SJCRH30 (cell line): ENCODE data around the gene SLC25A10. TPM values are rescaled to one million over a fixed set of nuclear protein-coding genes. Genes with fewer than 3 reads are reported as not detected.

Experiments
- DNase-seq, 2 experiments: peaks; one replicate each; pipeline ENCODE4 v3.0.0-alpha.2; 2015 to 2020
- H3K27ac ChIP-seq: fragments of 250-450 bp; sonication (Bioruptor Pico); 2 replicates; pipeline ENCODE4 v1.5.1; 2020; ENCODE audit warnings: mild to moderate bottlenecking, moderate library complexity
- H3K27me3 ChIP-seq: fragments of 250-450 bp; sonication (Bioruptor Pico); 2 replicates; pipeline ENCODE4 v1.5.1; 2020; ENCODE audit warnings: mild to moderate bottlenecking, moderate library complexity
- H3K36me3 ChIP-seq: fragments of 250-450 bp; sonication (Bioruptor Pico); 2 replicates; pipeline ENCODE4 v1.5.1; 2020; ENCODE audit warnings: mild to moderate bottlenecking, moderate library complexity
- H3K4me1 ChIP-seq: fragments of 250-450 bp; sonication (Bioruptor Pico); 2 replicates; pipeline ENCODE4 v1.5.1; 2020; ENCODE audit warnings: mild to moderate bottlenecking, moderate library complexity
- H3K4me3 ChIP-seq: fragments of 250-450 bp; sonication (Bioruptor Pico); 2 replicates; pipeline ENCODE4 v1.5.1; 2020; ENCODE audit warnings: mild to moderate bottlenecking, moderate library complexity
- H3K9me3 ChIP-seq: fragments of 250-450 bp; sonication (Bioruptor Pico); replicated peaks from 2 replicates; pipeline ENCODE4 v1.5.1; 2020; ENCODE audit warnings: mild to moderate bottlenecking, moderate library complexity
- total RNA-seq: library from RNA; depleted of rRNA; stranded (reverse); fragments of >200 nt; shearing (Covaris generic); gene quantifications from 2 replicates; pipeline ENCODE4 v1.2.3, GENCODE V29; 2014

SLC25A10 gene
- total RNA-seq, 1 experiment from 2014 or later = 34.8 TPM

DNA sequence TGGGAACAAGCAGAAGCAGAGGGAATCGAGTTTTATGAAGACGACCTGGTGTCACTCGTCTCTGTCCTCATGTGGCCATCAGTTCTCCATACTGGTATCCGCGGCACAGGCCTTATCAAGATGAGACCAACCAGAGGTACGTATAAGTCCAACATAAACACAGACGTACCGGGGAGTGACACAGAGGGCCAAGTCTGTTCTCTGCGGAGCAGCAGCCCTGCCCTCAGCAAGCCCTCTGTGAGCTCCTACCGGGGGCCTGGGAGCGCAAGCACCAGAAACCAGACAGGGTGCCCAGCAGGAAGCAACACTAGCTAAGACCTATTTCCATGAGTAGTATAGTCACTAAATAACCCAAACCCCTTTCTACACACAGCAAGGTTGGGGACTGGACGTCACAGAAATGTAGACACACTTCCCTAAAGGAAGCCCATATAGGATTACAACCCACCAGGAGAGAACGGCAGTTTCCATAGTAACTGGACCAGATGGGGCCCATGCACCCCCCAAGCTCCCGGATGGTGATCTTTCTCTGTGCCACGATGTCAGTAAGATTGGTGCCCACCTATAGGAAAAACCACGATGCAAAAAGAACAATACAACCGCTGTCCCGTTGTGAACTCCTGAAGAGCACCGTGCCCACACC, 29.4 kb upstream of the SLC25A10 start:
- Histone ChIP-seq H3K36me3 (peaks cover 15% of the 10 kb centered on the region), H3K4me3 (peak overlapping the region; percentile 84), H3K9me3 (no peaks in the 10 kb centered on the region), H3K27ac (peak overlapping the region; percentile 51), H3K4me1 (peaks cover 28% of the 10 kb centered on the region), H3K27me3 (no peaks in the 10 kb centered on the region)
- peak in 1 of 2 experiments; percentile 62 for DNase-seq

DNA sequence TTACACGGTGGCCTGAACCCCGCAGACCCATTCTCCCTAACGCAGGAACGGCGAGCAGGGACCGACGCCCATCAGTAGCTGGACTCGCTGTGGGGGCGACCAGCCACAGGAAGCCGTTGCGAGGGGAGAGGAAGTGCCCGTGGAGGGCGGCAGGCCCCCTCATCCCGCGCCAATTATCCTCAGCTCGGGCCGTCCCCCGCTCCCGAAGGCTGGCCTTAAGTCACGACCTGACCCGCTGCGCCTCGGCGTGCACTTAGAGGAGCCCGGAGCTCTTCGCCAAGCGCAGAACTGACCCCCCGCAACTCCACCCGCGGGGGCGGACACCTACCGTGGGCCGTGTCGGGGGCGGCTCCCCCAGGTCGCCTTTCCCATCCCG, 28.9 kb upstream of the SLC25A10 start:
- H3K9me3 ChIP-seq = no peaks in the 10 kb centered on the region
- H3K36me3 ChIP-seq = peaks cover 18% of the 10 kb centered on the region
- peak; percentile 57 to 61 for DNase-seq
- H3K27ac ChIP-seq = peak overlapping the region; percentile 51
- peaks cover 28% of the 10 kb centered on the region for H3K4me1 ChIP-seq
- H3K27me3 ChIP-seq = no peaks in the 10 kb centered on the region
- H3K4me3 ChIP-seq = peak overlapping the region; percentile 84

DNA sequence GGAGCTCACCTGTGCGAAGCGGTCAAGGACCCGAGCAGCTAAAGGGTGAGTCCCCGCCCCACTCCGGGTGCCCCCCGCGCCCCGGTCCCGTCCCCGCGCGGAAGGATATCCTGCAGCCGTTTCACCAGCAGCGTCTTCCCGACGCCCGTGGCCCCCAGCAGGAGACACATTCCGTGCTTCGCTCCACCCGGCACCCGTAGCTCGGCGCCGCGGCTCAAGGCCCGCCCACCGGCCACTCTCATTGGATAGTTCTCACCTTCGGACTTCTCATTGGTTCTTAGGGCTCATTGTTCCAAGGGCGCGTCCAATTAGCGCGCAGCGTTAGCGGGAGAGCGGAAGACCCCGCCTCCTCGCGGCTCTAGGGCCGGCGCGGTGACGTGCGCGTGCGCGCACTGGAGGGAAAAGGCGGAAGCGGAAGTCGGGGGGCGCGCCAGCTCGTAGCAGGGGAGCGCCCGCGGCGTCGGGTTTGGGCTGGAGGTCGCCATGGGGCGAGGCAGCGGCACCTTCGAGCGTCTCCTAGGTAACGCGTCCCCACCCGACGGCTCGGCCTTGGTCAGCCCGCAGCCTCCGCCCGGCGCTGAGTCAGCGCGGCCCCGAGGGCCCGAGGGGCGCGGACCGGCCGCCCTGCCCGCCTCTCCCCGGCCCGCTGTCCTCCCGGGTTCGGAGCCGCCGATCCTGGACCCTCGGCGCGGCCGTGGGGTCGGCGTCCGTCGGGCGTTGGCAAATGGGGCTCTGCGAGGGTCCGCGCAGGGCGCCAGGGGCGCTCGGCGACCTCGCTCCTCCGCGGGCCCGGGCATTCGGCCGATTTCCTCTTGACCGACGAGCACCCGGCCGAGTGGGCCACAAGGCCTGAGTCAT, 28.3 kb upstream of the SLC25A10 start, which contains the start of the genes ARL16 and HGS:
TSS of gene ARL16 (minus strand) at position 214 of the 858 bp plus-strand sequence. CDS start at position 170, 44 bp downstream.
TSS of gene HGS (plus strand) at position 428 of the 858 bp plus-strand sequence. CDS start at position 484, 56 bp downstream.
- Histone ChIP-seq H3K9me3 (no peaks in the 10 kb centered on the region), H3K27me3 (no peaks in the 10 kb centered on the region), H3K27ac (peak within 1 kb of the TSS; percentile 51), H3K36me3 (peaks cover 24% of the 10 kb centered on the region), H3K4me3 (peak within 1 kb of the TSS; percentile 84), H3K4me1 (peaks cover 28% of the 10 kb centered on the region)
- DNase-seq = peak; percentile 100

DNA sequence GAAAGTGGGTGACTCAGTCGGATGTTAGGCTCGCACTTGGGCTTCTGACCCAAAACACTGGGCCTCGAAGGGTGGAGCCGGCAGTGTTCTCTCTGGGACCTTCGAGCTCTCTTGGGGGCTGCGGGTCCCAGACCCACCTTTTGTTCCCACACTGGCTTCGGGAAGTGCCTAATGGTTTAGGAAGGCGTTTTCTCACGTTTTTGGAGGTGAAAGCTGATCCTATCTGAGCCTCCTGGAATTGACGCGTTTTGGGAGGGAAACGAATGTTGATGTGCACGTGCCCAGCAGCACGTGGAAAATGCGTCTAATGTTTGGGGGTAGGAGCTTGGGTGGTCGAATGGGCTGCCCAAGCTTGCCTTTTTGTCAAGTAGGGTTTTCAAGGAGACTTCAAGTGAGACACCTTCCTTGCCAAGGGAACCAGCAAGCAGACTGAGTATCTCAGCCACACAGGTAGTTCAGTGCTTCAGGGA, 27.6 kb upstream of the SLC25A10 start:
- Histone ChIP-seq H3K27ac (peak overlapping the region; percentile 31), H3K27me3 (no peaks in the 10 kb centered on the region), H3K4me1 (peaks cover 28% of the 10 kb centered on the region), H3K4me3 (peak overlapping the region; percentile 84), H3K9me3 (no peaks in the 10 kb centered on the region), H3K36me3 (peaks cover 31% of the 10 kb centered on the region)
- no peak for DNase-seq

DNA sequence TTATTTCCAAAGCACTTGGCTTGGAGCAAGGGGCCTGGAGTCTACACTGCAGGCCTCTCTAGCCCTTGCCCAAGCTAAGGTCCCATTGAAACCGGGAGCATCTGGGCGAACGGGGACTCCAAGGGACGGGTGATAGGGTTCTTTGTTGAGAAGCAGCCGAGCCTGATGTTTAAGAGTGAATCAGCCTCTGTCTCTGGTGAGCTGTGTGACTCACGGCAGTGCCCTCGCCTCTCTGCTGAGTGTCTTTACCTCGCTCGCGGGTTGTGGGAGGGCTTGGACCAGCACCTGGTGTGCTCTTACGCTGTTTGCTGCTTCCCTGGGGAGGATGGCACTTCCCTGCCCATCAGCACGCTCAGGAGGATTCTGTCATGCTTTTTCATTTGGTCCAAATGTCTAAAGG, 27.0 kb upstream of the SLC25A10 start:
- Histone ChIP-seq H3K36me3 (peaks cover 37% of the 10 kb centered on the region), H3K27ac (no peak overlapping the region), H3K9me3 (no peaks in the 10 kb centered on the region), H3K4me3 (no peak overlapping the region), H3K4me1 (peaks cover 26% of the 10 kb centered on the region), H3K27me3 (no peaks in the 10 kb centered on the region)
- DNase-seq = no peak

DNA sequence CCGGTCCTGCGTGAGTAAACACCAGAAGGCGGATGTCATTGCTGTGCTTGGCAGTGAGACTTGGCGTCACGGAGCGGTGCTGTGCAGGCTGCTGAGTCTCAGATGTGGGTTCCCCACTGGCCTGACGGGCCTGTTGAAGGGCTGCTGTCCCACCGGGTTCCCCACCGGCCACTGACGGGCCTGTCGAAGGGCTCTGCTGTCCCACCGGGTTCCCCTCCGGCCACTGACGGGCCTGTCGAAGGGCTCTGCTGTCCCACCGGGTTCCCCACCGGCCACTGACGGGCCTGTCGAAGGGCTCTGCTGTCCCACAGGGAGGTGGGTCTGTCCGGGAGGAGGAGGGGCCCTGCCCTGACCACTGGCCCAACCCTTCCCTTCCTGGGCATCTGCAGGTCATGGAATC, 25.5 kb upstream of the SLC25A10 start:
- H3K9me3 ChIP-seq = no peaks in the 10 kb centered on the region
- H3K27me3 ChIP-seq = no peaks in the 10 kb centered on the region
- H3K36me3 ChIP-seq = peaks cover 43% of the 10 kb centered on the region
- peaks cover 17% of the 10 kb centered on the region for H3K4me1 ChIP-seq
- no peak for DNase-seq
- no peak overlapping the region for H3K27ac ChIP-seq
- H3K4me3 ChIP-seq = no peak overlapping the region

DNA sequence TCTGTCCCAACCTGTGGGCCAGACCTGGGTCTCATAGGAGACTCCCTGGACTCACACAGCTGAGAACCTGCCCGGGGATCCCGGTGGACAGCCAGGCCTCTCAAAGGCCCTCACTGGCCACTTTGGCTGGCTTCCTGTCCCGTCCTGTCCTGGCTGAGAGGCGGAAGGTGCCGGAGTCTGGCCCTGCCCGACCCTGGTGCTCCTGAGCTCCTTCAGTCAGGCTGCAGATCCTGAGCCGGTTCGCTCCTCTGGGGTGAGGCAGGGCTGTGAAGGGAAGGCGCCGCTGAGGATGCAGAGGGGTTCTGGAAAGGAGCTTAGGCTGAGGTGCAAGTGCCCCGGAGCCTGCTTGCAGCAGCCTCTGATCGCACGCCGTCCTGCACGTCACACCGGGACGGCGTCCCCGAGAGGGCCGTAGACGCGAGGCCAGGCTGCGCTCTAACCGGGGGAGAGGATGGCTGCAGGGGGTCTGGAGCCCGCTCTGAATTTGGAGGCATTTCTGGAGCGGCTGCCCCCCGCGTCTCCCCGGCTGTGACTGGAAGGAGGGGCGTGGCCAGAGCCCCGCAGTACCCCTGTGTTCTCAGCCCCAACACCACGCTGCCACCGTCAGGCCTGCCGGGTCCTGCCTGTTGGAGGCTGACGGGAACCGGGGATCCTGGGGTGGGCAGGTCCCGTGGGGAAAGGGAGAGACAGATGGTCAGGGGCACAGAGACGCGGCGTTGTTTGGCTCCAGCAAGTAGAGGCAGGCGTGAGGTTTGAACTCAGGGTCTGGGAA, 24.1 kb upstream of the SLC25A10 start:
- H3K27me3 ChIP-seq = no peaks in the 10 kb centered on the region

DNA sequence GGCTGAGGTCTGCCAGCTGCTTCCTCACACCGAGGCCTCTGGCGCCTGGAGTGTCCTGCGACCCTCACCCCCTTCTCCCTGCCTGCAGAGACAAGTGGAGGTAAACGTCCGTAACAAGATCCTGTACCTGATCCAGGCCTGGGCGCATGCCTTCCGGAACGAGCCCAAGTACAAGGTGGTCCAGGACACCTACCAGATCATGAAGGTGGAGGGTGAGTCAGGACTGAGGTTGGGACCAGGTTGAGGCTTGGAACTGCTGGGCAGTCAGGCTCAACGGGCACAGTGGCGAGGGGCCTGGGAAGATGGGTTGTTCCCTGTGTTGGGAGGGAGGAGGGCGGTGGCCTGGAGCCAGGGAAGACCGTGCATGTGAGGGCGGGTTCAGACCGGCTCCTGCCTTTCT, 23.5 kb upstream of the SLC25A10 start:
- no peak for DNase-seq
- H3K4me1 ChIP-seq = peaks cover 7% of the 10 kb centered on the region; the same call in 1 of the 2 replicates
- H3K36me3 ChIP-seq = peaks cover 62% of the 10 kb centered on the region
- no peaks in the 10 kb centered on the region for H3K27me3 ChIP-seq
- no peak overlapping the region for H3K4me3 ChIP-seq
- no peak overlapping the region for H3K27ac ChIP-seq
- no peaks in the 10 kb centered on the region for H3K9me3 ChIP-seq

More for the DNA sequence above, 24.1 kb upstream of the SLC25A10 start:
- Histone ChIP-seq H3K4me3 (no peak overlapping the region), H3K36me3 (peaks cover 55% of the 10 kb centered on the region), H3K9me3 (no peaks in the 10 kb centered on the region), H3K4me1 (peaks cover 7% of the 10 kb centered on the region; the same call in 1 of the 2 replicates), H3K27ac (no peak overlapping the region)
- no peak for DNase-seq

DNA sequence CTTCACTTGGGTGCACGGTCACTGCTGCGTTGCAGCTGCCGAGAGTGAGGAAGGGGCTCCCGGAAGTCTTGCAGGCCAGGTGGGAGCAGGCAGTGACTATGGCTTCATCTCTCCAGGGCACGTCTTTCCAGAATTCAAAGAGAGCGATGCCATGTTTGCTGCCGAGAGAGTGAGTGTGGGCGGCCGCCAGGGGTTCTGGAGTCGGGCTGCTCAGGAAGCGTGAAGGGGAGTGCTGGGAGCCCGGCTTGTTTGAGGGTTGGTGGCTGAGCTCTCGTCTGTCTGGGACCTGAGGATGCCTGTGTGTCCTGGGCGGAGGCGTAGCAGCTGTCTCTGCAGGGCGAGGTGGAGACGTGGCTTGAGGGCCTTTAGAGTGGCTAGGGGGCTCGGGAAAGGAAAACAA, 22.0 kb upstream of the SLC25A10 start:
- H3K4me1 ChIP-seq = no peaks in the 10 kb centered on the region; the same call in 1 of the 2 replicates
- H3K9me3 ChIP-seq = no peaks in the 10 kb centered on the region
- H3K36me3 ChIP-seq = peaks cover 76% of the 10 kb centered on the region
- DNase-seq = no peak
- H3K27ac ChIP-seq = no peak overlapping the region
- no peak overlapping the region for H3K4me3 ChIP-seq
- H3K27me3 ChIP-seq = no peaks in the 10 kb centered on the region

DNA sequence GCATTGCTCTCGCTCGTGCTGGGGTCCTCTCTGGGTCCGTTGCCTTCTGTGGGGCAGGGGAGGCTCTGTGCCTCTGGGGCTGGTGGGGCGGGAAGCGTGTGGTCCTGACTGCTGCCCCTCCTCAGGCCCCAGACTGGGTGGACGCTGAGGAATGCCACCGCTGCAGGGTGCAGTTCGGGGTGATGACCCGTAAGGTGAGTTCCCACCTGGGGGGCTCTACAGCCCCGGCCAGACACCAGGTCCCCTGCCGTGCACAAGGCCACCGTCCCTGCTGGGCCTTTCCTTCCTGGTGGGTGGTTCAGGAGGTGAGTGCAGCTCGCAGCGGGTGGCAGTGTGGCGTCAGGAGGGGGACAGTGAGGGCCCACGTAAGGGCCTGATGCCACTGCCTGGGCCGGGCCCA, 21.5 kb upstream of the SLC25A10 start:
- no peaks in the 10 kb centered on the region for H3K4me1 ChIP-seq
- no peak overlapping the region for H3K27ac ChIP-seq
- peaks cover 81% of the 10 kb centered on the region for H3K36me3 ChIP-seq
- H3K4me3 ChIP-seq = no peak overlapping the region
- H3K9me3 ChIP-seq = no peaks in the 10 kb centered on the region
- DNase-seq = no peak
- no peaks in the 10 kb centered on the region for H3K27me3 ChIP-seq

DNA sequence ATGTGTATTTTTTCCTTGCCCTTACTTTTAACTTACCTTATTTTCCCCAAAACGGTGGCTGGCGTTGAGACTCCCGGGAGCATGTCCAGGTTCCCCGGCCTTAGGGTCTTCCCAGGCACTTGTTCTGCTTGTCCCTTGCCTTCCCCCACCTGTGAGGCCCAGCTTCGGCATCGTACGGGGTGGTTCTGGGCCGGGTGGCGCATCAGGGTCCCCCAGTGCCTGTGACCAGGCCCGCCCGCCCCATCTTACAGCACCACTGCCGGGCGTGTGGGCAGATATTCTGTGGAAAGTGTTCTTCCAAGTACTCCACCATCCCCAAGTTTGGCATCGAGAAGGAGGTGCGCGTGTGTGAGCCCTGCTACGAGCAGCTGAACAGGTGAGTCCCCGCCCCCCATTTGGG, 20.9 kb upstream of the SLC25A10 start:
- Histone ChIP-seq H3K4me3 (no peak overlapping the region), H3K27ac (no peak overlapping the region), H3K36me3 (peaks cover 84% of the 10 kb centered on the region), H3K9me3 (no peaks in the 10 kb centered on the region), H3K27me3 (no peaks in the 10 kb centered on the region), H3K4me1 (no peaks in the 10 kb centered on the region)
- no peak for DNase-seq

DNA sequence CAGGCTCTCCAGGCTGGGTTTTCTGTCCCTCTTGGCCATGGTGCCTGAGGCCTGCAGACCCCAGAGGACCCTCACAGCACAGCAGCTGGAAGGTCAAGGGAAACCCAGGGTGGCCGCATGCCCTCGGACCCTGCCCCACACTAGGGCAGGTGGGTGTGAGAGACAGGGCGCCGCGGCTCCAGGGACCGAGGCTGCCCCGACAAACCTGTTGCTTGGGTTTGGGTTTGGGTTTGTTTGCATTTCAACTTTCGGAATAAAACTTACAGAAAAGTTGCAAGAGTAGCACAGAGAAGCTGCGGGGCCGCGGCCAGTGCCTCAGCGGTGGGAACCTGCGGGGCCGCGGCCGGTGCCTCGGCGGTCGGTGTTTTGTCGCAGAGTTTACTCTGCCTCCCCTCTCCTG, 20.5 kb upstream of the SLC25A10 start:
- no peak overlapping the region for H3K4me3 ChIP-seq
- H3K27me3 ChIP-seq = no peaks in the 10 kb centered on the region
- no peak for DNase-seq
- H3K9me3 ChIP-seq = no peaks in the 10 kb centered on the region
- H3K36me3 ChIP-seq = peaks cover 86% of the 10 kb centered on the region
- H3K27ac ChIP-seq = no peak overlapping the region
- no peaks in the 10 kb centered on the region for H3K4me1 ChIP-seq

DNA sequence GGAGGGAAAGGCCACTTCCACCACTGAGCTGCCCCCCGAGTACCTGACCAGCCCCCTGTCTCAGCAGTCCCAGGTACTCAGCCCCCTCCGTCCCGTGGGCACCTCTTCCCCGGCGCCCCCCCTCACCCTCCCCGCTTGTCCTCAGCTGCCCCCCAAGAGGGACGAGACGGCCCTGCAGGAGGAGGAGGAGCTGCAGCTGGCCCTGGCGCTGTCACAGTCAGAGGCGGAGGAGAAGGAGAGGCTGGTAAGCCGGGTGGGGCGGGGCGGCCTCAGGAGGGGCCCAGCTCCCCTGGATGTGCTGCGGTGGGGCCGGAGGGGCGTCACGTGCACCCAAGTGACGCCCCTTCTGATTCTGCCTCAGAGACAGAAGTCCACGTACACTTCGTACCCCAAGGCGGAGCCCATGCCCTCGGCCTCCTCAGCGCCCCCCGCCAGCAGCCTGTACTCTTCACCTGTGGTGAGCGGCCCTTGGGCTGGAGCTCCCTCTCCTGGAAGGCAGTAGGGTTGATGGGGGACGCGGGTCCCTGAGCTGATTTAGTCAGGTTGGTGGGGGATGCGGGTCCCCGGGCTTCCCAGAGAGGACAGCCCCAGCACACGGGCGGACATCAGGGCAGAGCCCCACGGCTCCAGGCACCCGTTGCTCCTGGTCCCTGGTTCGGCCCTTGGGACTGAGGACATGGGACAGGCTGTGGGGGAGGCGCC, 18.4 kb upstream of the SLC25A10 start:
- no peak overlapping the region for H3K27ac ChIP-seq
- H3K4me1 ChIP-seq = no peaks in the 10 kb centered on the region
- no peak overlapping the region for H3K4me3 ChIP-seq
- H3K9me3 ChIP-seq = no peaks in the 10 kb centered on the region
- H3K27me3 ChIP-seq = no peaks in the 10 kb centered on the region
- DNase-seq = no peak
- H3K36me3 ChIP-seq = peaks cover 94% of the 10 kb centered on the region

DNA sequence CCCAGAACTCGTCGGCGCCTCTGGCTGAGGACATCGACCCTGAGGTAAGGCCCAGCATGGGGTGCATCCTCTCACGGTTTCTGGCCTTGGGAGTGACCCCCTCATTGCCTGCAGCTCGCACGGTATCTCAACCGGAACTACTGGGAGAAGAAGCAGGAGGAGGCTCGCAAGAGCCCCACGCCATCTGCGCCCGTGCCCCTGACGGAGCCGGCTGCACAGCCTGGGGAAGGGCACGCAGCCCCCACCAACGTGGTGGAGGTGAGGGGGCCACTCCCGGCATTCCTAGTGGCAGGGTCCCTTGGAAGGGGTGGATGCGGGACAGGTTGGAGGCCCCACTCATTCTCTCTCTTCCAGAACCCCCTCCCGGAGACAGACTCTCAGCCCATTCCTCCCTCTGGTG, 17.3 kb upstream of the SLC25A10 start:
- Histone ChIP-seq H3K36me3 (peaks cover 94% of the 10 kb centered on the region), H3K4me3 (no peak overlapping the region), H3K27ac (no peak overlapping the region), H3K27me3 (no peaks in the 10 kb centered on the region), H3K4me1 (no peaks in the 10 kb centered on the region), H3K9me3 (no peaks in the 10 kb centered on the region)
- no peak for DNase-seq
